Measurements from ENCODE around the gene UQCC2.

- TF ChIP-seq CTCF (IDR thresholded peaks at IDR 0.05) (no peak), POLR2A (IDR thresholded peaks at IDR 0.05) (no peak)
These were observed 42.6 kb downstream of the UQCC2 start for GRCh38 chr6:33668914-33669313.
